HepG2 (cell line): ENCODE data around the gene MICB. TPM values are rescaled to one million over a fixed set of nuclear protein-coding genes. Genes with fewer than 3 reads are reported as not detected.
A peak's percentile ranks its signal among the peaks of the same experiment; 100 is the strongest.

Experiments used
- AFF4 ChIP-seq: sonication (generic); formaldehyde crosslinking; IDR thresholded peaks from 2 replicates; pipeline ENCODE4 v1.4.0; 2020; ENCODE audit warnings: missing genetic modification reagents
- ATF7-NPFF ChIP-seq: sonication (generic); formaldehyde crosslinking; IDR thresholded peaks from 2 replicates; pipeline ENCODE4 v1.8.1; 2023; ENCODE audit warnings: mild to moderate bottlenecking, low read depth, missing genetic modification reagents, moderate library complexity
- BRD4 ChIP-seq: sonication (generic); formaldehyde crosslinking; IDR thresholded peaks from 2 replicates; pipeline ENCODE4 v1.4.0; 2020; ENCODE audit warnings: missing genetic modification reagents
- DBP ChIP-seq: sonication (generic); formaldehyde crosslinking; IDR thresholded peaks from 2 replicates; pipeline ENCODE4 v1.4.0; 2020; ENCODE audit warnings: missing genetic modification reagents; ENCODE audit errors: not compliant biosample characterization
- ELF3 ChIP-seq: IDR thresholded peaks from 2 replicates; pipeline ENCODE4 v1.6.1; 2016; ENCODE audit warnings: missing genetic modification reagents, missing compliant biosample characterization
- ESRRA ChIP-seq: sonication (generic); formaldehyde crosslinking; IDR thresholded peaks from 2 replicates; pipeline ENCODE4 v1.5.1; 2020; ENCODE audit warnings: mild to moderate bottlenecking, low read depth, missing genetic modification reagents
- HNRNPLL ChIP-seq: fragments of 200-400 bp; formaldehyde crosslinking; IDR thresholded peaks from 2 replicates; pipeline ENCODE4 v1.6.1; 2017; ENCODE audit warnings: mild to moderate bottlenecking, low read depth, low read length; ENCODE audit not compliant: poor library complexity, severe bottlenecking
- KDM5A ChIP-seq: fragments of 200-600 bp; sonication (generic); IDR thresholded peaks from 2 replicates; pipeline ENCODE4 v1.7.0; 2018; ENCODE audit warnings: antibody characterized with exemption, mild to moderate bottlenecking, low read length, borderline replicate concordance
- KLF11 ChIP-seq: IDR thresholded peaks from 2 replicates; pipeline ENCODE4 v1.6.1; 2016; ENCODE audit warnings: missing compliant biosample characterization
- RAD21 ChIP-seq: fragments of 450-650 bp; formaldehyde crosslinking; IDR thresholded peaks from 2 replicates; pipeline ENCODE4 v1.5.0; 2020; ENCODE audit warnings: mild to moderate bottlenecking
- RBAK ChIP-seq: sonication (generic); formaldehyde crosslinking; IDR thresholded peaks from 2 replicates; pipeline ENCODE4 v1.5.1; 2020; ENCODE audit warnings: mild to moderate bottlenecking, missing genetic modification reagents
- SRY ChIP-seq: sonication (generic); formaldehyde crosslinking; IDR thresholded peaks from 2 replicates; pipeline ENCODE4 v1.8.0; 2022; ENCODE audit warnings: mild to moderate bottlenecking, missing genetic modification reagents
- U2AF2 ChIP-seq: fragments of 200-400 bp; formaldehyde crosslinking; IDR thresholded peaks from 2 replicates; pipeline ENCODE4 v1.6.1; 2017; ENCODE audit warnings: low read depth, mild to moderate bottlenecking, low read length
- ZBTB10 ChIP-seq: sonication (generic); formaldehyde crosslinking; IDR thresholded peaks from 2 replicates; pipeline ENCODE4 v1.4.0; 2020; ENCODE audit warnings: missing genetic modification reagents, borderline replicate concordance
- ZIK1 ChIP-seq: sonication (generic); formaldehyde crosslinking; IDR thresholded peaks from 2 replicates; pipeline ENCODE4 v1.5.0; 2020; ENCODE audit warnings: mild to moderate bottlenecking, low read depth, missing genetic modification reagents, borderline replicate concordance
- ZKSCAN8 ChIP-seq: IDR thresholded peaks from 2 replicates; pipeline ENCODE4 v1.6.1; 2016; ENCODE audit warnings: borderline replicate concordance, missing genetic modification reagents, missing compliant biosample characterization
- ZNF574 ChIP-seq: sonication (generic); formaldehyde crosslinking; IDR thresholded peaks from 2 replicates; pipeline ENCODE4 v1.4.0; 2020; ENCODE audit warnings: missing genetic modification reagents
- ZNF83 ChIP-seq: sonication (generic); formaldehyde crosslinking; IDR thresholded peaks from 2 replicates; pipeline ENCODE4 v1.4.0; 2020; ENCODE audit warnings: missing genetic modification reagents, mild to moderate bottlenecking, borderline replicate concordance
- ZSCAN20 ChIP-seq: sonication (generic); formaldehyde crosslinking; IDR thresholded peaks from 2 replicates; pipeline ENCODE4 v1.4.0; 2020; ENCODE audit warnings: missing genetic modification reagents, mild to moderate bottlenecking, borderline replicate concordance
- polyA plus RNA-seq, 8 experiments: library from polyadenylated mRNA; depleted of rRNA in 3 of 8; stranded (reverse) in 7 of 8; unstranded in 1 of 8; fragments of >200 nt; fragmentation: Illumina TruSeq in 4 of 8; extraction: Trizol in 4 of 8; gene quantifications; 2 replicates each; pipeline versions ENCODE4 v1.2.1 to v1.2.3, GENCODE V29; 2011 to 2016; ENCODE audit warnings: low read depth in 4 of 8, missing spikeins in 1 of 8, mixed read lengths in 1 of 8; ENCODE audit not compliant: insufficient read depth in 1 of 8
- total RNA-seq, 5 experiments: library from RNA; depleted of rRNA; stranded (reverse); fragments of >200 nt; fragmentation: Illumina TruSeq; extraction: Trizol; gene quantifications; 2 replicates each; pipeline ENCODE4 v1.2.3, GENCODE V29; 2016; ENCODE audit warnings: low read depth in 1 of 5

The MICB gene
- total and polyA plus RNA-seq, 2 of the 13 experiments (the other 11 are each of a cell fraction or from before 2014, with no cell fraction given) = 12.5 to 12.8 TPM

- TF ChIP-seq ZNF574 (CRISPR knock-in tag) (no peak), RAD21 (CRISPR knock-in tag) (0 out of 2 replicates have a peak, but pooled peaks have one; percentile 17), ZKSCAN8 (CRISPR knock-in tag) (no peak), KLF11 (CRISPR knock-in tag) (no peak), ZIK1 (CRISPR knock-in tag) (no peak), DBP (CRISPR knock-in tag) (no peak), ZSCAN20 (CRISPR knock-in tag) (no peak), ATF7-NPFF (CRISPR knock-in tag) (no peak), SRY (CRISPR knock-in tag) (0 out of 2 replicates have a peak, but pooled peaks have one; percentile 3), BRD4 (CRISPR knock-in tag) (no peak), RBAK (CRISPR knock-in tag) (no peak), ESRRA (no peak; the same call in 1 of the 2 replicates), ZNF83 (0 out of 2 replicates have a peak, but pooled peaks have one; percentile 36), AFF4 (no peak), ZBTB10 (no peak), U2AF2 (no peak), KDM5A (no peak), ELF3 (CRISPR knock-in tag) (no peak), HNRNPLL (no peak)
These were observed 30.9 kb downstream of the MICB start, which contains the start of gene MCCD1 (continued) for GRCh38 chr6:31528821-31529328.
